HG02970 (cell line): Measurements from ENCODE around the gene LIN9.

Experiments used
- ATAC-seq: cut with Tn5 transposase; IDR thresholded peaks from one replicate; pipeline ENCODE4 v1.9.1; 2021; ENCODE audit warnings: mild to moderate bottlenecking, moderate library complexity, moderate number of reproducible peaks; ENCODE audit not compliant: unreplicated experiment, low FRiP score

Gene LIN9

GRCh38 chr1:226185141-226186036 is 123.6 kb downstream of the LIN9 start:
- ATAC-seq = no peak

- ATAC-seq = no peak
These were observed 126.8 kb downstream of the LIN9 start for GRCh38 chr1:226181996-226182714.
